Measurements from ENCODE around the gene REC8. TPM values are rescaled to one million over a fixed set of nuclear protein-coding genes. Genes with fewer than 3 reads are reported as not detected.

The REC8 gene
- total RNA-seq, 2 experiments from 2014 or later = 27.5 to 31.3 TPM

- CTCF ChIA-PET = interaction anchor here (1.3 to 1.9 kb wide), 4 partner anchors 11 to 63 kb away, joined by 3 to 9 read pairs (median 6); partner anchors contain the start of genes IRF9 and MDP1
- POLR2A ChIA-PET = interaction anchor here (1.3 to 2.4 kb wide), 2 partner anchors 11 to 41 kb away, joined by 5 to 9 read pairs; partner anchors contain the start of genes CHMP4A and IRF9
Measured at GRCh38 chr14:24172261-24172860, 481 bp downstream of the REC8 start.

- POLR2A ChIA-PET = interaction anchor here (0.5 to 2.4 kb wide), 3 partner anchors 12 to 40 kb away, joined by 4 to 9 read pairs (median 5); partner anchors contain the start of genes CHMP4A and IRF9
- CTCF ChIA-PET = interaction anchor here (0.8 to 1.6 kb wide), 4 partner anchors 12 to 219 kb away, joined by 3 to 7 read pairs (median 3); partner anchors contain the start of genes DHRS4, IRF9 and MDP1
Measured at GRCh38 chr14:24172871-24173281, 996 bp downstream of the REC8 start.

GRCh38 chr14:24176599-24176998 is 4.7 kb downstream of the REC8 start:
- ChIA-PET POLR2A (interaction anchor here (0.7 kb wide), 1 partner anchor 1145 kb away, joined by 4 read pairs; no protein-coding TSS in a partner anchor), CTCF (interaction anchor here (0.7 to 1.2 kb wide), 2 partner anchors 15 to 20 kb away, joined by 3 read pairs; partner anchors contain the start of gene IRF9)

- ChIA-PET POLR2A (no interaction called here), CTCF (interaction anchor here (1.2 kb wide), 1 partner anchor 16 kb away, joined by 3 read pairs; the partner anchor contains the start of gene IRF9)
Measured at GRCh38 chr14:24177041-24177825, 5.4 kb downstream of the REC8 start.

- ChIA-PET CTCF (no interaction called here), POLR2A (no interaction called here)
Measured at GRCh38 chr14:24177891-24178290, 6.0 kb downstream of the REC8 start.

- POLR2A ChIA-PET = no interaction called here
- CTCF ChIA-PET = interaction anchor here (1.6 kb wide), 1 partner anchor 17 kb away, joined by 5 read pairs; the partner anchor contains the start of gene IRF9
Measured at GRCh38 chr14:24178399-24179178, 6.7 kb downstream of the REC8 start.

- ChIA-PET POLR2A (interaction anchor here (0.7 to 1.7 kb wide), 4 partner anchors 9 to 19 kb away, joined by 3 to 5 read pairs (median 4); partner anchors contain the start of genes IPO4 and IRF9), CTCF (interaction anchor here (1.2 to 1.6 kb wide), 2 partner anchors 14 to 18 kb away, joined by 3 to 5 read pairs; partner anchors contain the start of gene IRF9)
Measured at GRCh38 chr14:24179294-24179960, 7.5 kb downstream of the REC8 start.

GRCh38 chr14:24179961-24180796 is 8.3 kb downstream of the REC8 start:
- ChIA-PET POLR2A (interaction anchor here (0.5 to 1.7 kb wide), 5 partner anchors 8 to 45 kb away, joined by 3 to 5 read pairs (median 4); partner anchors contain the start of genes IPO4 and IRF9), CTCF (interaction anchor here (1.2 to 1.6 kb wide), 3 partner anchors 15 to 20 kb away, joined by 3 to 5 read pairs (median 5); partner anchors contain the start of gene IRF9)

GRCh38 chr14:24181371-24182077 is 9.6 kb downstream of the REC8 start:
- CTCF ChIA-PET = interaction anchor here (1.2 kb wide), 1 partner anchor 21 kb away, joined by 5 read pairs; the partner anchor contains the start of gene IRF9
- POLR2A ChIA-PET = interaction anchor here (0.9 to 1.7 kb wide), 2 partner anchors 17 to 26 kb away, joined by 3 to 5 read pairs; no protein-coding TSS in a partner anchor

GRCh38 chr14:24182110-24182882 is 10.4 kb downstream of the REC8 start:
- CTCF ChIA-PET = interaction anchor here (1.3 kb wide), 1 partner anchor 20 kb away, joined by 4 read pairs; the partner anchor contains the start of gene IRF9
- POLR2A ChIA-PET = interaction anchor here (0.9 kb wide), 1 partner anchor 25 kb away, joined by 3 read pairs; no protein-coding TSS in a partner anchor

- POLR2A ChIA-PET = no interaction called here
- CTCF ChIA-PET = interaction anchor here (1.3 to 1.5 kb wide), 2 partner anchors 21 to 125 kb away, joined by 4 read pairs; partner anchors contain the start of genes CIDEB and IRF9
Measured at GRCh38 chr14:24183014-24183481, 11.2 kb downstream of the REC8 start.

GRCh38 chr14:24184104-24184970 is 12.5 kb downstream of the REC8 start:
- CTCF ChIA-PET = interaction anchor here (1.3 to 1.5 kb wide), 2 partner anchors 11 to 124 kb away, joined by 3 to 4 read pairs; partner anchors contain the start of genes CIDEB and TM9SF1
- POLR2A ChIA-PET = no interaction called here

GRCh38 chr14:24185026-24185425 is 13.1 kb downstream of the REC8 start:
- POLR2A ChIA-PET = no interaction called here
- CTCF ChIA-PET = interaction anchor here (1.3 to 1.9 kb wide), 2 partner anchors 11 to 24 kb away, joined by 3 to 11 read pairs; partner anchors contain the start of genes IRF9 and TM9SF1

- CTCF ChIA-PET = interaction anchor here (1.3 to 1.9 kb wide), 2 partner anchors 10 to 25 kb away, joined by 3 to 11 read pairs; partner anchors contain the start of genes IRF9 and TM9SF1
- POLR2A ChIA-PET = no interaction called here
Measured at GRCh38 chr14:24185741-24186140, 13.9 kb downstream of the REC8 start.
